Uterus (tissue), 4 donors: Measurements from ENCODE around the gene NUP188. TPM values are rescaled to one million over a fixed set of nuclear protein-coding genes. Genes with fewer than 3 reads are reported as not detected.

Experiments used
- DNase-seq, 2 donors: peaks; one replicate each; pipeline ENCODE4 v3.0.0-alpha.2; 2019 to 2020
- H3K27ac ChIP-seq, 2 donors: fragments of 200-600 bp; sonication (generic); 1 replicate in 1 of 2; 2 replicates in 1 of 2; pipeline ENCODE4 v1.5.1; 2016 to 2018
- H3K27me3 ChIP-seq, 2 donors: fragments of 200-600 bp; sonication (generic); one replicate each; pipeline ENCODE4 v1.5.1; 2018 to 2019; ENCODE audit warnings: control low read depth in 1 of 2
- H3K36me3 ChIP-seq, 2 donors: fragments of 200-600 bp; sonication (generic); one replicate each; pipeline ENCODE4 v1.5.1; 2019; ENCODE audit warnings: control low read depth in 1 of 2
- H3K4me1 ChIP-seq, 2 donors: fragments of 200-600 bp; sonication (generic); one replicate each; pipeline ENCODE4 v1.5.1; 2018 to 2019; ENCODE audit warnings: control low read depth in 1 of 2
- H3K4me3 ChIP-seq, 2 donors: fragments of 200-600 bp; sonication (generic); 1 replicate in 1 of 2; 2 replicates in 1 of 2; pipeline ENCODE4 v1.5.1; 2018 to 2019; ENCODE audit warnings: mild to moderate bottlenecking in 1 of 2
- H3K9me3 ChIP-seq, 2 donors: fragments of 200-600 bp; sonication (generic); one replicate each; pipeline ENCODE4 v1.5.1; 2019; ENCODE audit warnings: control low read depth in 1 of 2
- CTCF ChIP-seq, 4 experiments: fragments of 200-600 bp in 2 of 4; fragments of 450-650 bp in 2 of 4; sonication (generic) in 2 of 4; IDR thresholded peaks; one replicate each; pipeline ENCODE4 v1.5.1; 2016 to 2019; ENCODE audit warnings: antibody characterized with exemption in 4 of 4, mild to moderate bottlenecking in 2 of 4, moderate library complexity in 1 of 4
- POLR2A ChIP-seq, 2 donors: fragments of 450-650 bp; IDR thresholded peaks; one replicate each; pipeline ENCODE4 v1.6.1; 2016; ENCODE audit warnings: antibody characterized with exemption in 2 of 2, mild to moderate bottlenecking in 1 of 2, moderate library complexity in 1 of 2
- intact Hi-C: fragments of 100-400 bp; cut with DNase I; formaldehyde crosslinking; loops from one replicate; pipeline ENCODE4 v1.15.1; 2023; ENCODE audit warnings: low total_unique reads
- total RNA-seq, 4 donors: library from RNA; depleted of rRNA in 3 of 4; stranded (reverse); fragments of >200 nt in 3 of 4; gene quantifications; one replicate each; pipeline versions ENCODE4 v1.1.0 to v1.2.4, GENCODE V29; 2014 to 2023
- donor health status: DM: yes; HTN: yes; CAD: no.

The NUP188 gene
- total RNA-seq, 4 donors from 2014 or later, result 21.5 to 75.4 (median 36.9) TPM

DNA sequence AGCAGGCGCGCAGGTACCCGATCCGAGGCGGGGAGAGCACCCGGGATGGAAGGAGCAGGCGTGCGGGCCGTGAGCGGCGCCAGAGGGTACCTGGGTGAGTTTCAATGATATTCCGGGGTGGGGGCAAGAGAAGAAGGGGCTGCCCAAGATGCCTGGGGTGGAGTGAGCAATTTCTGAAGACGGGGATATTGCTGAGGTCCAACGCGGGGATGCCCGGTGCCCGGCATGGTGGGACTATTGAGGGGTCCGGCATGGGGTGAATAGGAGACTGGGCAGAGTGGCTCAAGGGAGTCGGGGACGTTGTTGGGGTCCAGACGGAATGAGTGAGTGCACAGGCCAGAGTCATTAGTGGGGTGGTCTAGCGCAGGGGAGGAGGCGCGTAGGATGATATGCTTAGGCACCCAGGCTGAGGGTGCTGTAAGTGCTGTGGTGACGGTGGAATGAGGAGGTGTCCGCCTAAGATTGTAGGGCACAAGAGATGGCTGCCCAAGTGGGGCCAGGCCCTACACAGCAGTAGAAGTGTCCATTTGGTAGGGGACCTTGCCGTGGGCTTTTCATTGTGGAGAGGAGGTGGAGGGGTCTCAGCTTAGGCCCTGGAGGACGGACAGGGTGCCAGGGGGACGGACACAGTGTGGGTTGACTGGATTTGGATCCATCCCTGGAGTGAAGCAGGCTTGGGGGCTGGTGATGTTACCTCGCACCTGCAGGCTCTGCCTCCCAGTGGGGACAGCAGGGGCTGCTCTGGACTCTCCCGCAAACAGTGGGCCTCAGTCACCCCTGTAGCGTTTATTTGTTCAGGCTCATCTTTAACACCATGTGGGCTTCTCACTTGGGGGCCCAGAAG is 89.6 kb downstream of the NUP188 start:
- no peak for DNase-seq
- peak overlapping the region; percentile 40 to 78 for H3K27ac ChIP-seq
- H3K4me1 ChIP-seq, result peaks cover 0 to 11% of the 10 kb centered on the region in 2 donors
- H3K4me3 ChIP-seq, result peak overlapping the region; percentile 78 to 96
- TF ChIP-seq POLR2A (IDR thresholded peaks at IDR 0.05) (no peak), CTCF (IDR thresholded peaks at IDR 0.05) (no peak)
- intact Hi-C loops, result no loop called here
- no peaks in the 10 kb centered on the region for H3K27me3 ChIP-seq
- no peaks in the 10 kb centered on the region for H3K9me3 ChIP-seq
- H3K36me3 ChIP-seq, result no peaks in the 10 kb centered on the region

GRCh38 chr9:129037767-129038098 is 90.2 kb downstream of the NUP188 start:
- H3K4me3 ChIP-seq, result peak overlapping the region; percentile 78 to 96
- no peaks in the 10 kb centered on the region for H3K36me3 ChIP-seq
- no peak for TF ChIP-seq CTCF (IDR thresholded peaks at IDR 0.05)
- TF ChIP-seq POLR2A (IDR thresholded peaks at IDR 0.05), result no peak
- H3K27ac ChIP-seq, result peak overlapping the region in 1 of 2 donors; percentile 12
- no peaks in the 10 kb centered on the region for H3K27me3 ChIP-seq
- no peaks in the 10 kb centered on the region for H3K9me3 ChIP-seq
- DNase-seq, result no peak
- intact Hi-C loops, result no loop called here
- peaks cover 0 to 11% of the 10 kb centered on the region in 2 donors for H3K4me1 ChIP-seq

- Histone ChIP-seq H3K27ac (peak overlapping the region in 1 of 2 donors; percentile 12), H3K9me3 (no peaks in the 10 kb centered on the region), H3K4me3 (no peak overlapping the region), H3K36me3 (no peaks in the 10 kb centered on the region), H3K4me1 (peaks cover 0 to 11% of the 10 kb centered on the region in 2 donors), H3K27me3 (no peaks in the 10 kb centered on the region)
- intact Hi-C loops, result no loop called here
- no peak for DNase-seq
- TF ChIP-seq POLR2A (IDR thresholded peaks at IDR 0.05) (no peak), CTCF (IDR thresholded peaks at IDR 0.05) (no peak)
Observed at GRCh38 chr9:129038109-129038852, 90.8 kb downstream of the NUP188 start.

- TF ChIP-seq CTCF (IDR thresholded peaks at IDR 0.05) (no peak), POLR2A (IDR thresholded peaks at IDR 0.05) (no peak)
- Histone ChIP-seq H3K4me3 (no peak overlapping the region), H3K27ac (no peak overlapping the region), H3K27me3 (no peaks in the 10 kb centered on the region), H3K9me3 (no peaks in the 10 kb centered on the region), H3K36me3 (no peaks in the 10 kb centered on the region), H3K4me1 (peaks cover 0 to 11% of the 10 kb centered on the region in 2 donors)
- DNase-seq, result no peak
- intact Hi-C loops, result no loop called here
Observed at GRCh38 chr9:129040113-129040643, 92.7 kb downstream of the NUP188 start.

DNA sequence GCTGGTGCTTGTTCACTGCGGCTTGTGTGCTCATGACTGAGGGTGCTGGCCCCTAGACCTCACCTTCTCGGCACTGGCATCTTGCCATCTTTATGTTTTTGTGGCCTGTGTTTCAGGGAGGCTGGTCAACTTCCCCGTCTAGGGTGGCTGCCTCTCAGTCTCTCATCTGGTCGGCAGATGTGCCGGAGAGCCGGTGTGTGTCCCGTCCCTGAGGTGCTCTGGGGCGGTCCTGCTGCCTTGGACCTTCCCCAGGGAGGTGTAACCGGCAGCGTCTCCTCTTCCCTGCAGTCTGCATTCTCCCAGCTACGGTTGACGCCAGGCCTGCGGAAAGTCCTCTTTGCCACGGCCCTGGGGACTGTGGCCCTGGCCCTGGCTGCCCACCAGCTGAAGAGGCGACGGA is 94.5 kb downstream of the NUP188 start:
- peaks cover 0 to 11% of the 10 kb centered on the region in 2 donors for H3K4me1 ChIP-seq
- intact Hi-C loops, result no loop called here
- H3K27ac ChIP-seq, result no peak overlapping the region
- no peak overlapping the region for H3K4me3 ChIP-seq
- TF ChIP-seq POLR2A (IDR thresholded peaks at IDR 0.05) (no peak), CTCF (IDR thresholded peaks at IDR 0.05) (no peak)
- no peaks in the 10 kb centered on the region for H3K27me3 ChIP-seq
- DNase-seq, result no peak
- no peaks in the 10 kb centered on the region for H3K36me3 ChIP-seq
- no peaks in the 10 kb centered on the region for H3K9me3 ChIP-seq
